GM18526 (cell line): ENCODE measurements around the gene SLC4A1AP.

ENCODE experiments used
- POLR2A ChIP-seq: IDR thresholded peaks from 3 replicates; pipeline ENCODE4 v1.6.1; 2011; ENCODE audit not compliant: insufficient read length; ENCODE audit errors: extremely low read depth

The SLC4A1AP gene

GRCh38 chr2:27737676-27738348 is 74.1 kb downstream of the SLC4A1AP start:
- no peak for TF ChIP-seq POLR2A

DNA sequence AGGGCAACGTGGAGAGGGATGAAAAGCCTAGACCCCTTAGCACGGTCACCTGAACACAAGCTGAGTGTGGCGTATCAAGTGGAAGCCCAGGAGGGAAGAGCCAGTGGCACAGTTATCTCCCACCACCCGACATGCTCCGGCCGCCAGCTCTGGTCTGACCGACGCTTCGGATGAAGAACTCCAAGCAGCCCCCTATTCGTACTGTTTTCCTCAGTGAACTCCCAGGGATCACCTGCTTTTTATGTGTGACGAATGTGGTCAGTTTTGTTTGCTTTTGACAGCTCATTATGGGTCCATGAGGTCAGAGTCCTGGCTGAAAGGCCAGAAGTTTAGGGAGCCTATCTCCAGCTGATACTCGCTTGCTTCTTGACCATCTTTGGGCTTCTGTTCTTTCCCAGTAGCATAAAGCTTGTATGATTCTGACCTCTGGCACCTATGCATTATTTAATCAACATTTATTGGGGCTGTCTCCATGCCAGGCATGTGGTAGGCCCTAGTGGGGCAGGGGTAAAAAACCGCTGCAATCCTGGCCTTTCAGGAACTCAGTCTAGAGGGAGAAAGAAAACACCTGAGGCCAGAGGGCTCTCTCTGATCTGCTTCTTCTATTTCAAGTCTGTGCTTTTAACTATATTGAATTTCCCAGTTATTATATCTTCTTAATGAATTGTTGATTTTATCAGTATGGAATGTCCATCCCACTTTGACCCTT is 74.8 kb downstream of the SLC4A1AP start:
- TF ChIP-seq POLR2A: no peak

GRCh38 chr2:27739058-27739373 is 75.3 kb downstream of the SLC4A1AP start:
- TF ChIP-seq POLR2A: no peak

GRCh38 chr2:27741673-27742072 is 78.0 kb downstream of the SLC4A1AP start:
- TF ChIP-seq POLR2A: no peak

DNA sequence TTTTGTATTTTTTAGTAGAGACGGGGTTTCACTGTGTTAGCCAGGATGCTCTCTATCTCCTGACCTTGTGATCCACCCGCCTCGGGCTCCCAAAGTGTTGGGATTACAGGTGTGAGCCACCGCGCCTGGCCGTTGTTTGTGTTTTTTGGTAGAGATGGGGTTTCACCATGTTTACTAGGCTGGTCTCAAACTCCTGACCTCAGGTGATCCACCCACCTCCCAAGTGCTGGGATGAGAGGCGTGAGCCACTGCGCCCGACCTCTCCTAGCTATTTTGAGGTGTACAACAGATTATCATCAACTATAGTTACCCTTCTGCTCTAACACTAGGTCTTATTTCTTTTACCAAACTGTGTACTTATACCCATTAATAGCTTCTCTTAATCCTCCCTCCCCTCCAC is 78.9 kb downstream of the SLC4A1AP start:
- no peak for TF ChIP-seq POLR2A
